Measurements from ENCODE around the gene BRWD1.
A peak's percentile ranks its signal among the peaks of the same experiment; 100 is the strongest.

Gene BRWD1

GRCh38 chr21:39327727-39328126 is 14.3 kb upstream of the BRWD1 start:
- no peak for ATAC-seq
- DNase-seq = no peak

- no peak for ATAC-seq
- no peak for DNase-seq
These were observed 13.3 kb upstream of the BRWD1 start for GRCh38 chr21:39326607-39327307.

GRCh38 chr21:39325458-39325857 is 12.0 kb upstream of the BRWD1 start:
- DNase-seq (no peak), ATAC-seq (no peak)

- no peak for DNase-seq
- ATAC-seq = no peak
These were observed 8.0 kb upstream of the BRWD1 start for GRCh38 chr21:39321424-39321823.

GRCh38 chr21:39319814-39320332 is 6.4 kb upstream of the BRWD1 start:
- ATAC-seq = no peak

GRCh38 chr21:39319251-39319756 is 5.9 kb upstream of the BRWD1 start:
- no peak for DNase-seq
- no peak for ATAC-seq

More at GRCh38 chr21:39319814-39320332, 6.4 kb upstream of the BRWD1 start:
- DNase-seq = no peak

- no peak for ATAC-seq
- no peak for DNase-seq
These were observed 4.9 kb upstream of the BRWD1 start for GRCh38 chr21:39318091-39318959.

- ATAC-seq = no peak
- no peak for DNase-seq
These were observed 4.0 kb upstream of the BRWD1 start for GRCh38 chr21:39317134-39318090.

GRCh38 chr21:39316729-39317128 is 3.3 kb upstream of the BRWD1 start:
- no peak for ATAC-seq

GRCh38 chr21:39315603-39316445 is 2.4 kb upstream of the BRWD1 start:
- peak; percentile 34 for ATAC-seq

More at GRCh38 chr21:39316729-39317128, 3.3 kb upstream of the BRWD1 start:
- no peak for DNase-seq

GRCh38 chr21:39314143-39315027 is 953 bp upstream of the BRWD1 start:
- ATAC-seq (peak; percentile 52), DNase-seq (peak; percentile 55)

More at GRCh38 chr21:39315603-39316445, 2.4 kb upstream of the BRWD1 start:
- DNase-seq = no peak

- DNase-seq (peak; percentile 41), ATAC-seq (no peak)
These were observed 326 bp downstream of the BRWD1 start for GRCh38 chr21:39313042-39313570.

- ATAC-seq = peak; percentile 82
- peak; percentile 96 for DNase-seq
These were observed 1.1 kb downstream of the BRWD1 start for GRCh38 chr21:39312112-39313041.

GRCh38 chr21:39311164-39311563 is 2.3 kb downstream of the BRWD1 start:
- no peak for DNase-seq
- ATAC-seq = no peak

GRCh38 chr21:39307466-39307865 is 6.0 kb downstream of the BRWD1 start:
- no peak for DNase-seq
- no peak for ATAC-seq

- DNase-seq (no peak), ATAC-seq (no peak)
These were observed 12.8 kb downstream of the BRWD1 start for GRCh38 chr21:39300587-39300986.

GRCh38 chr21:39296891-39297290 is 16.5 kb downstream of the BRWD1 start:
- ATAC-seq = no peak
- no peak for DNase-seq

GRCh38 chr21:39288987-39289386 is 24.4 kb downstream of the BRWD1 start:
- DNase-seq = no peak
- no peak for ATAC-seq

All from stimulated activated naive CD8-positive, alpha-beta T cell treated with anti-CD3 and anti-CD28 coated beads, Interleukin-15, Interleukin-2, amounts not matched to agents 100 U/mL and 50 U/mL, for 24 hours (primary cell).